ENCODE measurements around the gene SPAG9.
A peak's percentile ranks its signal among the peaks of the same experiment; 100 is the strongest.

Gene SPAG9

GRCh38 chr17:50977487-50978159 is 143.0 kb downstream of the SPAG9 start:
- no peak for DNase-seq

- no peak for DNase-seq
Observed at GRCh38 chr17:50976951-50977472, 143.7 kb downstream of the SPAG9 start.

- DNase-seq = no peak
Observed at GRCh38 chr17:50973557-50974494, 146.8 kb downstream of the SPAG9 start.

- DNase-seq = no peak
Observed at GRCh38 chr17:50972577-50972976, 148.1 kb downstream of the SPAG9 start.

GRCh38 chr17:50967795-50968194 is 152.9 kb downstream of the SPAG9 start:
- no peak for DNase-seq

GRCh38 chr17:50966163-50966666 is 154.5 kb downstream of the SPAG9 start:
- no peak for DNase-seq

- DNase-seq = no peak
Observed at GRCh38 chr17:50963139-50963538, 157.5 kb downstream of the SPAG9 start.

- no peak for DNase-seq
Observed at GRCh38 chr17:50961282-50962220, 159.1 kb downstream of the SPAG9 start.

GRCh38 chr17:50959341-50959740 is 161.3 kb downstream of the SPAG9 start:
- no peak for DNase-seq

GRCh38 chr17:50957600-50958575 is 162.8 kb downstream of the SPAG9 start:
- DNase-seq = no peak

GRCh38 chr17:50956750-50957523 is 163.7 kb downstream of the SPAG9 start:
- DNase-seq = peak; percentile 77

- no peak for DNase-seq
Observed at GRCh38 chr17:50956409-50956749, 164.3 kb downstream of the SPAG9 start.

GRCh38 chr17:50955667-50956120 is 165.0 kb downstream of the SPAG9 start:
- DNase-seq = no peak

- no peak for DNase-seq
Observed at GRCh38 chr17:50955160-50955559, 165.5 kb downstream of the SPAG9 start.

GRCh38 chr17:50954641-50955121 is 166.0 kb downstream of the SPAG9 start:
- no peak for DNase-seq

- no peak for DNase-seq
Observed at GRCh38 chr17:50953831-50954601, 166.7 kb downstream of the SPAG9 start.

GRCh38 chr17:50953518-50953830 is 167.2 kb downstream of the SPAG9 start:
- no peak for DNase-seq

GRCh38 chr17:50952889-50953288 is 167.8 kb downstream of the SPAG9 start:
- no peak for DNase-seq

- DNase-seq = no peak
Observed at GRCh38 chr17:50952013-50952412, 168.7 kb downstream of the SPAG9 start.

Measured in CD4-positive, alpha-beta T cell treated with Interleukin-6 for 4 hours (primary cell).